Activated T-helper 1 cell treated with Interleukin-2 at 50 U/mL for 16 hours (primary cell): ENCODE data around the gene IQCE.

Source experiments
- DNase-seq: peaks from one replicate; pipeline ENCODE4 v3.0.0-alpha.2; 2020; ENCODE audit warnings: low read depth

The IQCE gene

DNA sequence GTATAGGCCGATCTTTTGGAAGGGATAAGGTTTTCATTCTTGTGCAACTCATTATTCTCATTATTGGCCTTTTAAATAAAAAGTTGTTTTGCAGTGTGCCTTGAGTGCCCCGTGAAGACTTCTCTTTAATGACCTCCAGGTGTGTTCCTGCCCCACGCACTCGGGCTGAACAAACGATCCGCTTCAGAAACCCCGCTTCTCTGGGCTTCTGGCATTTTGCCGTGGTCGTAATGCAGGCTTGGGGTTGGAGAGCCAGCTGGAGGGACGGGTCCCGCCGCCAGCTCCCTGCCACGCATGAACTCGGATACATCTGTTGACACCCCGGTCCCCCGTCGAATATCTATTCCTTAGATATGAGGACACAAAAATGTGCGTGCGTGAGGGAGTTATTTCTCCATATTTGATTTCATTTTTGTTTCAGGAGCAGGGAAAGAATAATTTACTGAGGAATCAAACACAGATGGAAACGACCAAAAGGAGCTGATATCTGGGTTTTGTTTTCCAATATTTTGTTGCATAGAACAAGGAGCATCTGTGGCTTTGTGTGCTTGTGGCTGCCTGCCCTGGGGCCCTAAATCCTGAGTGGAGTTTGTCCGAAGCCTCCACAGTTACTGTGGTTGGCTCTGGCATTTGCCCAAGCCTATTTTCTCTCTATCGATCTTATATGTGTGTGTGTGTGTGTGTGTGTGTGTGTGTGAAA lies 56.0 kb downstream of the IQCE start:
- no peak for DNase-seq

DNA sequence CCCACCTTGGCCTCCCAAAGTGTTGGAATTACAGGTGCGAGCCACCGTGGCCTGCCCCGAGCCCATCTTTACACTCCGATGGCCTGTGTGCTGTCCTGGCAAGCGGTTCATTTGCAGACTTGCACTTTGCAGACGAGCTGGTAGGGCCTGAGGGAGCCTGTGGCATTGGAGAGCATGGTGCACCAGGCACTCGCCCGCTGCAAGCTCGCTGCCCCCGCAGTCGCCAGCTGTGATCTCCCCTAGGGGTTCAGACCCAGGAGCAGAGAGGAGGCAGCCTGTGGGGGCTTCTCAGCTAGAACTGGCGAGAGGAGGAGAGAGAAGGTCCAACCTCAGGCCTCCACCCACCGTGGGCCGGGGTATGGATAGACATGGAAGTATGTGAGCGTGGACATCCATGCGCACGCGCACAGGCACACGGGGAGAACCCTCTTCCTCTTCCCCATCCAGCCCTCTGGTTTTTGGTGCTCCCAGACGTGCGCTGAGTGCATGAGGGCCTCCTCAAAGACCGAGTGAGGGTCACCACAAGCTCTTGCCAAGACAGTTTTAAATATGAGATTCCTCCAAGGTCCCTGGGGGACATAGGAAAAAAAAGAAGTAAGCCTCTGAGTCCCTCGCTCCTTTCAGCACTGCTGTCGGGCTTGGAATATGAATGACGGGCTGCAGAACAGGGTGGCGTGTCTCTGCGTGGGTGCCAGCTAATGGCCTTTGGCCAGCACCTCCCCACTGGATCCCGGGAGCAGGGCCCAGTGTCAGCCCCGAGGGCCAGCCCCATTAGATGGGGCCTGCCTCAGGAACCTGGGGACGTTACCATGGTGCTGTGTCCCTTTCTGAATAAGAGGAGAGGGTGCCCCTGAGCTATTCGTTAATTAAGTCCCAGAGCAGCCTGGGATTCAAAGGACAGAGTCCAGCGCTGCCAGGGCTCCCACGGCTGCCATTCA lies 57.9 kb downstream of the IQCE start:
- DNase-seq, result no peak

GRCh38 chr7:2617325-2617905 lies 58.6 kb downstream of the IQCE start:
- no peak for DNase-seq

DNA sequence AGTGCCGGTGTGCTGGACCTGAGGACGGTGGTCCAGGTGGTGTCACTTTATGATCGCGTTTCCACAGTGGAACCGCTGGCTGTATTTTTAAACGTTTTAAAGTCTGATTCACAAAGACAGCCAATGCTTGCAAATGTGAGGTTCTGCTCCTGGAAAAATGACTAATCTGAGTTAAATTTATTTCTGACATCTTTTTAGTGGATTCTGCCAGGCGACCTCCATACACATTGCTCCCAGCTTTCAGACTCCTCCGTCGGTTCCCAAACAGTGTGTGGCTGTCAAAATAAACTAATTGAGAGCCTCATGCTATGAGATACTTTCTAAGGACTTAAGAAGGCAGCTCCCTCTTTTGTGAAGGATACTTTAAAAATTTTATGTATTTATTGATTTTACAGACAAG lies 60.3 kb downstream of the IQCE start:
- no peak for DNase-seq

DNA sequence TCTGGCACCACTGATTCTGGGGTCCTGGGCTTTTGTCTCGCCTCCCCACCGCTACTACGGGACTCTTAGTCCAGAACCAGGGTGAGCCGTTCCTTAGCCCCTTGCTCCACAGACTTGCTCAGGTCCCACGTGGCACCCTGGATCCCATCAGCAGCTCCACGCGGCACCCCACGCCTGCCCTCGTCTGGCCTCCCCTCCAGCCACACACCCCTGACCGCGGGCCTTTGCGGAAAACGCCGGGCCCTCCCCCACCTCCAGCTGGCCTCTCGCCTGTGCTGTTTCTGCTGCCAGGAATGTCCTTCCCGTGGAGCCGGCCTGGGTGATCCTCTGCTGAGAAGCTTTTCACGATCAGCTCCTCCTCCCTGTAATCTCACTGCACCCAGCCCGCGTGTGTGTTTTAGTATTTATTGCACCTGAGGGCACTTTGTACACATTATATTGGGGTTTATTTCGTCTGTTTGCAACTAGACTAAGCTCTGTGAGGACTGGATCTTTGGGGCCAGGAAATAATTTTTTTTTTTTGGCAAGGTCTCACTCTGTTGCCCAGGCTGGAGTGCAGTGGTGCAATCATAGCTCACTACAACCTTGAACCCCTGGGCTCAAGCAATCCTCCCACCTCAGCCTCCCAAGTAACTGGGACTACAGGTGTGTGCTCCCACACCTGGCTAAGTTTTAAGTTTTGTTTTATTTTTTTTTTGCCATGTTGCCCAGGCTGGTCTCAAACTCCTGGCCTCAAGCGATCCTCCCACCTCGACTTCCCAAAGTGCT lies 62.5 kb downstream of the IQCE start:
- no peak for DNase-seq

DNA sequence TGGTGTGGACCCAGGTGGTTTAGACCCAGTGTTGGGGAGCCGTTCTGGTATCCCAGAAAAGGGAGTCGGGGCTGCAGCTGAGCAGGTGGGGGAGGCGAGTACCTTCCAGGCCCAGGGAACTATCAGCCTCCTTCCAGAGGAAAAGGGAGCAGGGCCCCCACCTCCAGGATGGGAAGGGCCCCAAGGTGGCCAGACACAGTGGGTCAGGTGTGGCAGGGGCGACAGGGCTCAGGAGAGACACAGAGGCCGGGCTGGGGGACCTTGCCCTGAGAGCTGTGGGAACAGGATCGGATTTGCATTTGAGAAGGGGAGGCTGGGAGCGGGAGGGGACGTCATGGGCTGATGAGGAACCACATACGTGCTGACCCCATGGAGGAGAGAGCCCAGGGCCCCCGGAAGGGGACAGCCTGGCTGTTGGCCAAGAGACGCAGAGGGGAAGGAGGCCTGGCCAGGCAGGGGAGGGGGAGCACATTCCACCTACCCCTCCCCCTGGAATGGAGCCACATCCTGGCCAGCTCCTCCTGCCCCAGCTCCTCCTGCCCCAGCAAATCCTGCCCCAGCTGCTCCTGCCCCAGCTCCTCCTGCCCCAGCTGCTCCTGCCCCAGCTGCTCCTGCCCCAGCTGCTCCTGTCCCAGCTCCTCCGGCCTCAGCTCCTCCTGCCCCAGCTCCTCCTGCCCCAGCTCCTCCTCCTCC lies 63.3 kb downstream of the IQCE start:
- no peak for DNase-seq

DNA sequence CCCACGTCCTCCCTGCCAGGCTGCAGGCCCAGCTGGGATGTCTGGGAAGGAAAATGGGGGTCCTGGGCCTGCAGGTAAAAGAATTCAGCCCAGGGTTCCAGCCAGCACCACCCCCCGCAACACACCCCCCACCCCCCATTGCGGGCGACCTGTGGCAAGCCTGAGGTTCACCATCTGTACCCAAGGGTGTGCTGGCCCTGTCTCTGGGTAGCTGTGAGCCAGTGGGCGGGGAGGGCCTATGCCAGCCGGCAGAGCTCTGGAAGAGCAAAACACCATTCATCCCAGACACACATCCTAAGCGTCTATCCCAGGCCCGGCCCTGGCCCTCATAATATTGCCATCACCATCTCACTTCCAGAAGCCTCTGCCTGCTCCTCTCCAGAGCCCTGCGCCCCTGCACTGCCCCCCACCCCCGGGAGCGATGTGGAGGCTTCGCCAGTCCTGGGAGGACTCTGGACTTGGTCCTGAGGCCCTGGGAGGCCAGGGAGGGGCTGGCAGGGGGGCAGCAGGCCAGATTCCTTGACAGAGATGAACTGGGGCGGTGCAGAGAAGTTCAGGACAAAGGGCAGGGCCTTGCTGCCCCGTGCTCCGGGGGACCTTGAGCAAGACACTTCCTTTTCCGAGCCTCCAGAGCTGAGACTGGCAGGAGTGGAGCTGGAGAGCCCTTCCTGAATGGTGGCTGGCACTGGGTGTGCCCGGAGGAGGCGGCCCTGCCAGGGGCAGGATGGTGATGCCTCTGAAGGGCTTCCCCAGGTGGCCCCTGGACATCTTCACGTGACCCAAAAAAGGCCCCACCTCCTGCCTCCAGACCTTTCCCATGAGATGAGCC lies 64.3 kb downstream of the IQCE start:
- DNase-seq, result no peak

DNA sequence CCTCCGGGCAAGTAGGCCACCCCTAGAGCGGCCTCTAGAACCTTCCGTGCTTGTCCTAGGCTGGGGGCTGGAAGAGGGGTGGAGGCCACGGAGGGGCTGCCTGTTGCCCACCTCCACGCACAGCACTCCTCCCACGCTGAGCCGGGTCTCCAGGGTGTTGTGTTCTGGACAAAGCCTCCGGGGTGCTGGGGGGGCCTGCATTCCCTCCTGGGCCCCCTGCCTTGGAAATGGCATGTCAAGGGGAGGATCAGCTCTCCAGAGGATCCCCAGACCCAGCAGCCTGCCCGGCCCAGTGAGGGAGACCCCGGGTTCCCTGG lies 64.9 kb downstream of the IQCE start:
- no peak for DNase-seq

DNA sequence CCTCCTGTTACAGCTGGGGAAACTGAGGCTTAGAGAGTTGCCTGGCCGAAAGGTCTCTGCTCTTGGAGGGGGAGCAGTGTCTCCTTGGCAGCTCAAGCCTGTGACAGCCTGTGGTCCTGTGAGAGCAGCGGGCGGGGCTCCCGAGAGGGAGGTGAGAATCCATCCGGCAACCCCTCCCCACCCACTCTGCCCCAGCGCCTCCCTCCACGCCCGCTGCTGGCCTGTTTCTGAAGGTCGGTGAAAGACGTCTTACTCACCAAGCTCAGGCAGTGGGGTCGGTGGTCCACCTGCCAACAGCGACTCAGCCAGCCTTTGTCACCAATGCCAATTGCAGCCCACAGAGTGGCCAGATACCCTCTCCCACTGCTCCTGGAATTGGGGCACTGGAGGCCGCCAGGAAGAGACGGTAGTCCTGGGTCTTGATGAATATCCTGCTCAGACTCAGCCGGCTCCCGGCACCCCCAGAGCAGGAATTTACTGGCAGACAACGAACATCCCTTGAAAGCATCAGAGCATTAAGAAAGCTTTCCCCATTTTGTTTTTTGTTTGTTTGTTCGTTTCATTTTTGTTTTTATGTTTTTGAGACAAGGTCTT lies 65.6 kb downstream of the IQCE start:
- no peak for DNase-seq

GRCh38 chr7:2626498-2627117 lies 67.8 kb downstream of the IQCE start:
- DNase-seq, result no peak

DNA sequence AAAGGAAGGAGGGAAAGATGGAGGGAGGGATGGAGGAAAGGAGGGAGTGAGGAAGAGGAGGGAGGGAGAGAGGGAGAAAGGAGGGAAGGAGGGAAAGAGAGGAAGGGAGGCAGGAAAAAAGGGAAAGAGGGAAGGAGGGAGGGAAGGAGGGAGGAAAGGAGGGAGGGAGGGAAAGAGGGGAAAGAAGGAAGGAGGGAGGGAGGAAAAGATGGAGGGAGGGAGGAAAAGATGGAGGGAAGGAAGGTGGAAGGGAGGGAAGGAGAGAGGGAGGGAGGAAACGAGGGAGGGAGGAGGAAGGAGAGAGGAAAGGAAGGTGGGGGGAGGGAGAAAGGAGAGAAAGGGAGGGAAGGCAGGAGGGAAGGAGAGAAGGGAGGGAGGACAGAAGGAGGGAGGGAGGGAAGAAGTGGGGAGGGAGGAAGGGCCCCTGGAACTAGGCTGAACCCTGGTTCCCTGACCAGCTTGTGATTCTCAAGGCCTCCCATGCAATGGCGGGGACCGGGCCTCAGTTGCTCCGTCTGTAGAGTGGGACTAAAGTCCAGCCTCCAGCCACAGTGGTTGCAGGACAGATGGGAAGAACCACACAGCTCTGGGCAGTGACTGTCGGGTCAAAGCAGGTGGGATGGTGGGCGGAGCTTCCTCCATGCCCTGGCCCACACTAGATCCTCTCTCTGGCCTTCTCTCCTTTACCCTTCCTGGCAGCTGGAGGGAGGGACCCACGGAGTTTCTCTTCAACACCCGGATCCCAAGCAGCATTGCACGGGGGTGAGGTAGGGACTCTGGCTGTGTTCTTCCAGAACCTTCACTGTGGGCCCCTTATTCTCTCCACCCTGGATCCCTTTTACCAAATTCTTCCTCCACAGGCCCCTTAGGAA lies 68.7 kb downstream of the IQCE start:
- DNase-seq, result no peak

DNA sequence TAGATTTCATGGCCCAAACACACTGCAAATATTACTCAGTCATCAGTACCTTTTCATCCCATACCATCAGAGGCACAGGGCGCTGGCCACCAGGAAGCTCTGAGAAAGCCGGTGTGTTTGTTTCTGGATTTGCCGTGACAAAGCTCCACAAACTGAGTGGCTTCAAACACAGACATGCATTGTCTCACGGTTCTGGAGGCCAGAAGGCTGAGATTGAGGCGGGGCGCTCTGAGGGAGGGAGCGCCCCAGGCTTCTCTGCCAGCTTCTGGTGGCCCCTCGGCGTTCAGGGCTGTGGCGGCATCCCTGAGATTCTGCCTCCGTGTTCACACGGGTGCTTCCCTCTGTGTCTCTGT lies 69.3 kb downstream of the IQCE start:
- DNase-seq, result no peak

DNA sequence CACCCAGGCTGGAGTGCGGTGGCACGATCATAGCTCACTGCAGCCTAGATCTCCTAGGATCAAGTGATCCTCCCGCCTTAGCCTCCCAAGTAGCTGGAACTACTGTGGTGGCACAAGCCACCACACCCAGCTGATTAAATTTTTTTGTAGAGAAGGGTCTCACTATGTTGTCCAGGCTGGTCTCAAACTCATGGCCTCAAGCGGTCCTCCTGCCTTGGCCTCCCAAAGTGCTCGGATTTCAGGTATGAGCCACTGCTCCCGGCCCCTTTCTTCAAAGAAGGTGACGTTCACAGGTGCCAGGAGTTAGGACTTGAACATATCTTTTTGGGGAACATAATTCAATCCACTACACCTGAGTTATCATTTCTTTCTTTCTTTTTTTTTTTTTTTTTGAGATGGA lies 70.1 kb downstream of the IQCE start:
- DNase-seq, result no peak

GRCh38 chr7:2629746-2630681 lies 71.2 kb downstream of the IQCE start:
- no peak for DNase-seq

- DNase-seq, result no peak
These were observed 73.4 kb downstream of the IQCE start, which contains the start of gene TTYH3 for GRCh38 chr7:2631946-2632732. Gene TTYH3 (plus strand): TSS chr7:2631986. CDS start chr7:2632156, 170 bp downstream.

DNA sequence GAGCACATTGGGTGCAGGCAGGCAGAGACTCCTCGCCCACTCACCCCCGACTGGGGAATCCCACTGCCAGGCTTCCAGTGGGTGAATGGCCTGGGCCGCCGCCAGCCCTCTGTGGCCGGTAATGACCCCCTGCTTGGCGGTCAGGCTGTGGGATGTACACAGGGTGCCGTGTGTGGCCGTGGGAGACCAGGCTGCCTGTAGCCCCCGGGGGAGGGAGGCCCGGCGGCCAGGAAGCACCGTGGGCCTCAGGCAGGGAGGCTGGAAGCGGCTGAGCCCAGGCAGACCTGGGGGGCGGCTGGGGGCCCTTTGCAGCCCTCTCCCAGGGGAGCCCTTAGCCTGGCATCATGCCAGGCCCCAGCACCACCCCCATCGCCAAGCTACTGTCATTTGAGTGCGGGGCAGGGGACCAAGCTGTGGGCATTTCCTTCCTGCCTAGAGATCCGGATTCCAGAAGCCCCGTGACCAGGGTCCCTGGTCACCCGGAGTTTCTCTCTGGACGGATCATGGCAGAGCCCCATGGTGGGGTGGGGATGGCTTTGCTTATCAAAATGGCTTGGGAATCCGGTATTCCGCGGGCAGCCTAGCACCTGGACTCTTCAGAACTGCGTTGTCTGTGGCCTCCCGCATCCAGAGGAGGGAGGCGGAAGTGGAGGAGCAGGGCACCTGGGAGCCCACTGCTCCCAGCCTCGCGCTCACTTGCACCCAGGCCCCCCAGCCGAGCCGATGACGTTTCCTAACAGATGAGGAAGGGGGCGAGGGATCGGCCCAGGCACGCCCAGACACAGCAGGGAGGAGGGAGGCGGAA lies 74.2 kb downstream of the IQCE start:
- DNase-seq, result no peak
